ENCODE results near the gene PPP1R13L.

Gene PPP1R13L

DNA sequence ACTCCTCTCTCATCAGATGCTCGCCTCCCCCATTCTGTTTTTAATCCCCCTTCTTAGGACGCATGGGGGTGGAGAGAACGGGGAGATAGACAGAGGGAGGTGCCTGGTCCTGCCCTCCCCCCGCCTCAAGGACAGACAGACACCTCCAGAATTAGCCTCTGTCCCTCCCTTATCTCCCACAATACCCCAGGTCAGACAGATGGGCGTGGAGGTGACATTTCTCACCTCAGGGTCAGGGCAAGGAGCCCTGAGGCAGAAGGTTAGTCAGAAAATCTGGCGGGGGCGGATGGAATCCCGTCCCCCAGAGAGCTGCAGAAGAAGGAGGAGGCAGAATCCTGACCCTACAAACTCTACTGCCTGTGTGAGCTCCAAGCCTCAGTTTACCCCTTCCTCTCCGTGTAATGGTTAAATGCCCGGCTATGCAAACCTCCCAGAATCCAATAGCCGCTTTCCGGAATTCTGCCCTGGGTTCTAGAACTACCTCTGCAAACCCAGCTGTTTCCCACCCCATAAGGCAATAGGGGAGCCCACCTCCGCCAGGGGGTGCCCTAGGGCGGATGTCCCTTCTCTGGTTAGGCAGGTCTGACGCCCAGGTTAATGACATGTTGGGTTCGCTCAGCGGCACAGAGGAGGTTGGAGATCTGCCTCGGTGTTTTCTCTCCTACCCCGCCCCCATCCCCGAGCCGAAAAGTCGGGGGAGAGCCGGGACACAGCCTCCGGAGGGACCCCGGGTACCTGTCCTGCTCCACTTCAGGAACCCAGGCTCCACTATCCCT is 900 bp downstream of the PPP1R13L start (continued):
- TF ChIP-seq, protein P1, sequence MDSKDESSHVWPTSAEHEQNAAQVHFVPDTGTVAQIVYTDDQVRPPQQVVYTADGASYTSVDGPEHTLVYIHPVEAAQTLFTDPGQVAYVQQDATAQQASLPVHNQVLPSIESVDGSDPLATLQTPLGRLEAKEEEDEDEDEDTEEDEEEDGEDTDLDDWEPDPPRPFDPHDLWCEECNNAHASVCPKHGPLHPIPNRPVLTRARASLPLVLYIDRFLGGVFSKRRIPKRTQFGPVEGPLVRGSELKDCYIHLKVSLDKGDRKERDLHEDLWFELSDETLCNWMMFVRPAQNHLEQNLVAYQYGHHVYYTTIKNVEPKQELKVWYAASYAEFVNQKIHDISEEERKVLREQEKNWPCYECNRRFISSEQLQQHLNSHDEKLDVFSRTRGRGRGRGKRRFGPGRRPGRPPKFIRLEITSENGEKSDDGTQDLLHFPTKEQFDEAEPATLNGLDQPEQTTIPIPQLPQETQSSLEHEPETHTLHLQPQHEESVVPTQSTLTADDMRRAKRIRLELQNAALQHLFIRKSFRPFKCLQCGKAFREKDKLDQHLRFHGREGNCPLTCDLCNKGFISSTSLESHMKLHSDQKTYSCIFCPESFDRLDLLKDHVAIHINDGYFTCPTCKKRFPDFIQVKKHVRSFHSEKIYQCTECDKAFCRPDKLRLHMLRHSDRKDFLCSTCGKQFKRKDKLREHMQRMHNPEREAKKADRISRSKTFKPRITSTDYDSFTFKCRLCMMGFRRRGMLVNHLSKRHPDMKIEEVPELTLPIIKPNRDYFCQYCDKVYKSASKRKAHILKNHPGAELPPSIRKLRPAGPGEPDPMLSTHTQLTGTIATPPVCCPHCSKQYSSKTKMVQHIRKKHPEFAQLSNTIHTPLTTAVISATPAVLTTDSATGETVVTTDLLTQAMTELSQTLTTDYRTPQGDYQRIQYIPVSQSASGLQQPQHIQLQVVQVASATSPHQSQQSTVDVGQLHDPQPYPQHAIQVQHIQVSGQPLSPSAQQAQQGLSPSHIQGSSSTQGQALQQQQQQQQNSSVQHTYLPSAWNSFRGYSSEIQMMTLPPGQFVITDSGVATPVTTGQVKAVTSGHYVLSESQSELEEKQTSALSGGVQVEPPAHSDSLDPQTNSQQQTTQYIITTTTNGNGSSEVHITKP (tag by site-specific recombination; IDR thresholded peaks at IDR 0.05), result peak; percentile 30; the same call in 1 of the 2 replicates
- TF ChIP-seq ZNF112 (tag by site-specific recombination; IDR thresholded peaks at IDR 0.05) (no peak), ZNF530 (tag by site-specific recombination; IDR thresholded peaks at IDR 0.05; ENCODE audit: low read depth) (no peak), TRIM28 (IDR thresholded peaks at IDR 0.05; ENCODE audit: borderline replicate concordance, low read length) (no peak), EGR2 (tag by site-specific recombination; IDR thresholded peaks at IDR 0.05; ENCODE audit: low read depth) (peak; percentile 67; the same call in 1 of the 2 replicates), FEZF1 (tag by site-specific recombination; IDR thresholded peaks at IDR 0.05) (no peak), ZNF423 (tag by site-specific recombination; IDR thresholded peaks at IDR 0.05) (no peak), KLF8 (tag by site-specific recombination; IDR thresholded peaks at IDR 0.05) (no peak), SP3 (tag by site-specific recombination; IDR thresholded peaks at IDR 0.05) (peak; percentile 18; the same call in 1 of the 2 replicates), ZNF600 (tag by site-specific recombination; IDR thresholded peaks at IDR 0.05) (no peak), SP7 (tag by site-specific recombination; IDR thresholded peaks at IDR 0.05) (no peak), ZNF629 (tag by site-specific recombination; IDR thresholded peaks at IDR 0.05) (no peak), ZNF341 (tag by site-specific recombination; IDR thresholded peaks at IDR 0.05; ENCODE audit: low read depth) (no peak), ZFP37 (tag by site-specific recombination; IDR thresholded peaks at IDR 0.05) (no peak), REPIN1 (tag by site-specific recombination; IDR thresholded peaks at IDR 0.05; ENCODE audit: low read depth) (no peak), ZNF837 (tag by site-specific recombination; IDR thresholded peaks at IDR 0.05) (no peak), ZNF707 (tag by site-specific recombination; IDR thresholded peaks at IDR 0.05) (no peak), ZNF610 (tag by site-specific recombination; IDR thresholded peaks at IDR 0.05; ENCODE audit: borderline replicate concordance) (no peak), ZNF114 (tag by site-specific recombination; IDR thresholded peaks at IDR 0.05) (no peak), ZNF10 (tag by site-specific recombination; IDR thresholded peaks at IDR 0.05) (no peak), ZBTB48 (tag by site-specific recombination; IDR thresholded peaks at IDR 0.05) (no peak)
- TF ChIP-seq, protein P2, sequence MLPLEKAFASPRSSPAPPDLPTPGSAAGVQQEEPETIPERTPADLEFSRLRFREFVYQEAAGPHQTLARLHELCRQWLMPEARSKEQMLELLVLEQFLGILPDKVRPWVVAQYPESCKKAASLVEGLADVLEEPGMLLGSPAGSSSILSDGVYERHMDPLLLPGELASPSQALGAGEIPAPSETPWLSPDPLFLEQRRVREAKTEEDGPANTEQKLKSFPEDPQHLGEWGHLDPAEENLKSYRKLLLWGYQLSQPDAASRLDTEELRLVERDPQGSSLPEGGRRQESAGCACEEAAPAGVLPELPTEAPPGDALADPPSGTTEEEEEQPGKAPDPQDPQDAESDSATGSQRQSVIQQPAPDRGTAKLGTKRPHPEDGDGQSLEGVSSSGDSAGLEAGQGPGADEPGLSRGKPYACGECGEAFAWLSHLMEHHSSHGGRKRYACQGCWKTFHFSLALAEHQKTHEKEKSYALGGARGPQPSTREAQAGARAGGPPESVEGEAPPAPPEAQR (tag by site-specific recombination; IDR thresholded peaks at IDR 0.05), result no peak
- TF ChIP-seq, protein P3, sequence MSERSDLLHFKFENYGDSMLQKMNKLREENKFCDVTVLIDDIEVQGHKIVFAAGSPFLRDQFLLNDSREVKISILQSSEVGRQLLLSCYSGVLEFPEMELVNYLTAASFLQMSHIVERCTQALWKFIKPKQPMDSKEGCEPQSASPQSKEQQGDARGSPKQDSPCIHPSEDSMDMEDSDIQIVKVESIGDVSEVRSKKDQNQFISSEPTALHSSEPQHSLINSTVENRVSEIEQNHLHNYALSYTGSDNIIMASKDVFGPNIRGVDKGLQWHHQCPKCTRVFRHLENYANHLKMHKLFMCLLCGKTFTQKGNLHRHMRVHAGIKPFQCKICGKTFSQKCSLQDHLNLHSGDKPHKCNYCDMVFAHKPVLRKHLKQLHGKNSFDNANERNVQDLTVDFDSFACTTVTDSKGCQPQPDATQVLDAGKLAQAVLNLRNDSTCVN (tag by site-specific recombination; optimal IDR thresholded peaks at IDR 0.05), result no peak
- TF ChIP-seq, protein P4, sequence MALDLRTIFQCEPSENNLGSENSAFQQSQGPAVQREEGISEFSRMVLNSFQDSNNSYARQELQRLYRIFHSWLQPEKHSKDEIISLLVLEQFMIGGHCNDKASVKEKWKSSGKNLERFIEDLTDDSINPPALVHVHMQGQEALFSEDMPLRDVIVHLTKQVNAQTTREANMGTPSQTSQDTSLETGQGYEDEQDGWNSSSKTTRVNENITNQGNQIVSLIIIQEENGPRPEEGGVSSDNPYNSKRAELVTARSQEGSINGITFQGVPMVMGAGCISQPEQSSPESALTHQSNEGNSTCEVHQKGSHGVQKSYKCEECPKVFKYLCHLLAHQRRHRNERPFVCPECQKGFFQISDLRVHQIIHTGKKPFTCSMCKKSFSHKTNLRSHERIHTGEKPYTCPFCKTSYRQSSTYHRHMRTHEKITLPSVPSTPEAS (tag by site-specific recombination; IDR thresholded peaks at IDR 0.05), result no peak
- TF ChIP-seq, protein P5, sequence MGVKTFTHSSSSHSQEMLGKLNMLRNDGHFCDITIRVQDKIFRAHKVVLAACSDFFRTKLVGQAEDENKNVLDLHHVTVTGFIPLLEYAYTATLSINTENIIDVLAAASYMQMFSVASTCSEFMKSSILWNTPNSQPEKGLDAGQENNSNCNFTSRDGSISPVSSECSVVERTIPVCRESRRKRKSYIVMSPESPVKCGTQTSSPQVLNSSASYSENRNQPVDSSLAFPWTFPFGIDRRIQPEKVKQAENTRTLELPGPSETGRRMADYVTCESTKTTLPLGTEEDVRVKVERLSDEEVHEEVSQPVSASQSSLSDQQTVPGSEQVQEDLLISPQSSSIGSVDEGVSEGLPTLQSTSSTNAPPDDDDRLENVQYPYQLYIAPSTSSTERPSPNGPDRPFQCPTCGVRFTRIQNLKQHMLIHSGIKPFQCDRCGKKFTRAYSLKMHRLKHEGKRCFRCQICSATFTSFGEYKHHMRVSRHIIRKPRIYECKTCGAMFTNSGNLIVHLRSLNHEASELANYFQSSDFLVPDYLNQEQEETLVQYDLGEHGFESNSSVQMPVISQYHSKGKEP (tag by site-specific recombination; IDR thresholded peaks at IDR 0.05), result no peak
- TF ChIP-seq, protein P6, sequence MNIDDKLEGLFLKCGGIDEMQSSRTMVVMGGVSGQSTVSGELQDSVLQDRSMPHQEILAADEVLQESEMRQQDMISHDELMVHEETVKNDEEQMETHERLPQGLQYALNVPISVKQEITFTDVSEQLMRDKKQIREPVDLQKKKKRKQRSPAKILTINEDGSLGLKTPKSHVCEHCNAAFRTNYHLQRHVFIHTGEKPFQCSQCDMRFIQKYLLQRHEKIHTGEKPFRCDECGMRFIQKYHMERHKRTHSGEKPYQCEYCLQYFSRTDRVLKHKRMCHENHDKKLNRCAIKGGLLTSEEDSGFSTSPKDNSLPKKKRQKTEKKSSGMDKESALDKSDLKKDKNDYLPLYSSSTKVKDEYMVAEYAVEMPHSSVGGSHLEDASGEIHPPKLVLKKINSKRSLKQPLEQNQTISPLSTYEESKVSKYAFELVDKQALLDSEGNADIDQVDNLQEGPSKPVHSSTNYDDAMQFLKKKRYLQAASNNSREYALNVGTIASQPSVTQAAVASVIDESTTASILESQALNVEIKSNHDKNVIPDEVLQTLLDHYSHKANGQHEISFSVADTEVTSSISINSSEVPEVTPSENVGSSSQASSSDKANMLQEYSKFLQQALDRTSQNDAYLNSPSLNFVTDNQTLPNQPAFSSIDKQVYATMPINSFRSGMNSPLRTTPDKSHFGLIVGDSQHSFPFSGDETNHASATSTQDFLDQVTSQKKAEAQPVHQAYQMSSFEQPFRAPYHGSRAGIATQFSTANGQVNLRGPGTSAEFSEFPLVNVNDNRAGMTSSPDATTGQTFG (tag by site-specific recombination; IDR thresholded peaks at IDR 0.05; ENCODE audit: borderline replicate concordance), result no peak
- TF ChIP-seq, protein P7, sequence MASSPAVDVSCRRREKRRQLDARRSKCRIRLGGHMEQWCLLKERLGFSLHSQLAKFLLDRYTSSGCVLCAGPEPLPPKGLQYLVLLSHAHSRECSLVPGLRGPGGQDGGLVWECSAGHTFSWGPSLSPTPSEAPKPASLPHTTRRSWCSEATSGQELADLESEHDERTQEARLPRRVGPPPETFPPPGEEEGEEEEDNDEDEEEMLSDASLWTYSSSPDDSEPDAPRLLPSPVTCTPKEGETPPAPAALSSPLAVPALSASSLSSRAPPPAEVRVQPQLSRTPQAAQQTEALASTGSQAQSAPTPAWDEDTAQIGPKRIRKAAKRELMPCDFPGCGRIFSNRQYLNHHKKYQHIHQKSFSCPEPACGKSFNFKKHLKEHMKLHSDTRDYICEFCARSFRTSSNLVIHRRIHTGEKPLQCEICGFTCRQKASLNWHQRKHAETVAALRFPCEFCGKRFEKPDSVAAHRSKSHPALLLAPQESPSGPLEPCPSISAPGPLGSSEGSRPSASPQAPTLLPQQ (tag by site-specific recombination; IDR thresholded peaks at IDR 0.05), result no peak

Measured in HEK293 (cell line).